A549 (cell line): ENCODE measurements around the gene SRGAP3.

ENCODE experiments used
- CBX2 ChIP-seq: fragments of 200-600 bp; sonication (generic); IDR thresholded peaks from 2 replicates; pipeline ENCODE4 v1.6.1; 2016; ENCODE audit warnings: low read depth, mild to moderate bottlenecking, borderline replicate concordance
- EP300 ChIP-seq, 2 experiments: fragments of >200 bp; sonication (Bioruptor Twin); formaldehyde crosslinking; IDR thresholded peaks; 2 replicates in 1 of 2; 3 replicates in 1 of 2; pipeline ENCODE4 v1.6.1; 2016 to 2017
- POLR2A ChIP-seq: IDR thresholded peaks from 2 replicates; pipeline ENCODE4 v1.6.1; 2012; ENCODE audit warnings: mild to moderate bottlenecking, low read length
- RCOR1 ChIP-seq: fragments of 150-350 bp; IDR thresholded peaks from 2 replicates; pipeline ENCODE4 v1.6.1; 2014; ENCODE audit warnings: antibody characterized with exemption, low read length, low read depth
- REST ChIP-seq: fragments of 200-600 bp; sonication (generic); IDR thresholded peaks from 2 replicates; pipeline ENCODE4 v1.6.1; 2016; ENCODE audit warnings: antibody characterized with exemption, mild to moderate bottlenecking, moderate library complexity
- SMC3 ChIP-seq: fragments of >200 bp; sonication (Bioruptor Twin); formaldehyde crosslinking; IDR thresholded peaks from 3 replicates; pipeline ENCODE4 v1.6.1; 2018; ENCODE audit warnings: inconsistent platforms
- TF ChIP-seq, protein P1 (sequence below): fragments of >200 bp; sonication (Bioruptor Twin); formaldehyde crosslinking; IDR thresholded peaks from 3 replicates; pipeline ENCODE4 v1.5.1; 2016

GRCh38 chr3:9178697-9179096 is 70.7 kb downstream of the SRGAP3 start:
- no peak for TF ChIP-seq REST
- TF ChIP-seq, protein P1, sequence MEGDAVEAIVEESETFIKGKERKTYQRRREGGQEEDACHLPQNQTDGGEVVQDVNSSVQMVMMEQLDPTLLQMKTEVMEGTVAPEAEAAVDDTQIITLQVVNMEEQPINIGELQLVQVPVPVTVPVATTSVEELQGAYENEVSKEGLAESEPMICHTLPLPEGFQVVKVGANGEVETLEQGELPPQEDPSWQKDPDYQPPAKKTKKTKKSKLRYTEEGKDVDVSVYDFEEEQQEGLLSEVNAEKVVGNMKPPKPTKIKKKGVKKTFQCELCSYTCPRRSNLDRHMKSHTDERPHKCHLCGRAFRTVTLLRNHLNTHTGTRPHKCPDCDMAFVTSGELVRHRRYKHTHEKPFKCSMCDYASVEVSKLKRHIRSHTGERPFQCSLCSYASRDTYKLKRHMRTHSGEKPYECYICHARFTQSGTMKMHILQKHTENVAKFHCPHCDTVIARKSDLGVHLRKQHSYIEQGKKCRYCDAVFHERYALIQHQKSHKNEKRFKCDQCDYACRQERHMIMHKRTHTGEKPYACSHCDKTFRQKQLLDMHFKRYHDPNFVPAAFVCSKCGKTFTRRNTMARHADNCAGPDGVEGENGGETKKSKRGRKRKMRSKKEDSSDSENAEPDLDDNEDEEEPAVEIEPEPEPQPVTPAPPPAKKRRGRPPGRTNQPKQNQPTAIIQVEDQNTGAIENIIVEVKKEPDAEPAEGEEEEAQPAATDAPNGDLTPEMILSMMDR = no peak
- no peak for TF ChIP-seq POLR2A
- TF ChIP-seq RCOR1 = no peak
- TF ChIP-seq SMC3 = no peak
- no peak for TF ChIP-seq CBX2
- TF ChIP-seq EP300 (IDR thresholded peaks at IDR 0.05) = no peak
